ENCODE data around the gene MCFD2.

DNA sequence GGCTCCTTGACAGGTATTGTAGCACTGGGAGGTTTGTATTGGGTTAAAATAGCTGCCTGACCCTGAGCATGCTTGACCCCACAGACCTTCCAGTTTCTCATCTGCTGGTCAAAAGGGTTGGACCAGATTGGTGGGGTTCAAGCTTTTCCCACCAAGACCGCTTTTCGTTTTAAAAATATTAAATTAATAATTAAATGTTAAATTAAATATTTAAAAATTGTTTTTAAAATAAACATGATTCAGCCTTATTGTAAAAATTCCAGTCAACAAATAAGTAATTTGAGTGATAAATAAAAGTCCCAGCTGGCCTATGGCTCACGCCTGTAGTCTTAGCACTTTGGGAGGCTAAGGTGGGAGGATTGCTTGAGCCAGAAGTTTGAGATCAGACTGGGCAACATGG is 36.6 kb upstream of the MCFD2 start:
- TF ChIP-seq, protein P1, sequence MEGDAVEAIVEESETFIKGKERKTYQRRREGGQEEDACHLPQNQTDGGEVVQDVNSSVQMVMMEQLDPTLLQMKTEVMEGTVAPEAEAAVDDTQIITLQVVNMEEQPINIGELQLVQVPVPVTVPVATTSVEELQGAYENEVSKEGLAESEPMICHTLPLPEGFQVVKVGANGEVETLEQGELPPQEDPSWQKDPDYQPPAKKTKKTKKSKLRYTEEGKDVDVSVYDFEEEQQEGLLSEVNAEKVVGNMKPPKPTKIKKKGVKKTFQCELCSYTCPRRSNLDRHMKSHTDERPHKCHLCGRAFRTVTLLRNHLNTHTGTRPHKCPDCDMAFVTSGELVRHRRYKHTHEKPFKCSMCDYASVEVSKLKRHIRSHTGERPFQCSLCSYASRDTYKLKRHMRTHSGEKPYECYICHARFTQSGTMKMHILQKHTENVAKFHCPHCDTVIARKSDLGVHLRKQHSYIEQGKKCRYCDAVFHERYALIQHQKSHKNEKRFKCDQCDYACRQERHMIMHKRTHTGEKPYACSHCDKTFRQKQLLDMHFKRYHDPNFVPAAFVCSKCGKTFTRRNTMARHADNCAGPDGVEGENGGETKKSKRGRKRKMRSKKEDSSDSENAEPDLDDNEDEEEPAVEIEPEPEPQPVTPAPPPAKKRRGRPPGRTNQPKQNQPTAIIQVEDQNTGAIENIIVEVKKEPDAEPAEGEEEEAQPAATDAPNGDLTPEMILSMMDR (IDR thresholded peaks at IDR 0.05): no peak
- no peak for TF ChIP-seq EZH2 (IDR thresholded peaks at IDR 0.05)
- no peak for TF ChIP-seq EZH2phosphoT487 (IDR thresholded peaks at IDR 0.05)

All from neural progenitor cell (in vitro differentiated cells).